ENCODE data around the gene ANKMY1. TPM values are rescaled to one million over a fixed set of nuclear protein-coding genes. Genes with fewer than 3 reads are reported as not detected.

Gene ANKMY1
- total RNA-seq, 3 donors from 2014 or later (not counting 1 experiment from before 2014, with no cell fraction given), result 43.8 to 51.5 (median 46.6) TPM

DNA sequence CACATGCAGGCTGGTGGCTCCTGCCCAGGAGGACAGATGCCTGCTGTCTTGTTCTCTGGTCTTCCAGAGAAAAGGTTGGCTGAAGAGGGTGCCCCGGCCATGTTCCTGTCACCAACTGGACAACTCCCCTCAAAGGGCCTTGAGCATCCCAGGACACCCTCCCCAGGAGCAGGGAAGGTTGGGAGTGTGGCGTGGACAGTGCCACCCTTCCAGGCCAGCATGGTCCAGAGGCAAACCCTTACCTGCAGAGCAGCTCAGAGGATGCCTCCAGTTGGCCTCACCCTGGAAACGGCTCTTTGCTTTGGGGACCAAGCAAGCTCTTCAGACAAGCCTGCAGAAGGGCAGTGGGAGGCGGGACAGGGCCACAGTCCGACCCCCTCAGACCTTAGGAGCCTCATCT is 127.2 kb downstream of the ANKMY1 start:
- Histone ChIP-seq H3K4me1 (ENCODE audit: control insufficient read depth, insufficient read depth, low read length) (peaks cover 5% of the 10 kb centered on the region), H3K4me3 (ENCODE audit: low read length) (no peak overlapping the region), H3K27me3 (ENCODE audit: control insufficient read depth, insufficient read depth, low read length) (peaks cover 3% of the 10 kb centered on the region), H3K27ac (ENCODE audit: low read length) (no peak overlapping the region), H3K36me3 (ENCODE audit: control insufficient read depth, insufficient read depth, low read length) (no peaks in the 10 kb centered on the region), H3K9me3 (ENCODE audit: control insufficient read depth, insufficient read depth, low read length) (no peaks in the 10 kb centered on the region)
- Mint-ChIP-seq H3K27me3 (ENCODE audit: low read depth in 2 of 2) (peaks cover 9 to 26% of the 10 kb centered on the region in 2 donors), H3K36me3 (no peaks in the 10 kb centered on the region), H3K9me3 (no peaks in the 10 kb centered on the region), H3K4me3 (no peak overlapping the region), H3K4me1 (peaks cover 0 to 4% of the 10 kb centered on the region in 2 donors), H3K27ac (no peak overlapping the region)
- DNase-seq, result peak in 1 of 2 donors; percentile 12
- TF ChIP-seq, protein P1, sequence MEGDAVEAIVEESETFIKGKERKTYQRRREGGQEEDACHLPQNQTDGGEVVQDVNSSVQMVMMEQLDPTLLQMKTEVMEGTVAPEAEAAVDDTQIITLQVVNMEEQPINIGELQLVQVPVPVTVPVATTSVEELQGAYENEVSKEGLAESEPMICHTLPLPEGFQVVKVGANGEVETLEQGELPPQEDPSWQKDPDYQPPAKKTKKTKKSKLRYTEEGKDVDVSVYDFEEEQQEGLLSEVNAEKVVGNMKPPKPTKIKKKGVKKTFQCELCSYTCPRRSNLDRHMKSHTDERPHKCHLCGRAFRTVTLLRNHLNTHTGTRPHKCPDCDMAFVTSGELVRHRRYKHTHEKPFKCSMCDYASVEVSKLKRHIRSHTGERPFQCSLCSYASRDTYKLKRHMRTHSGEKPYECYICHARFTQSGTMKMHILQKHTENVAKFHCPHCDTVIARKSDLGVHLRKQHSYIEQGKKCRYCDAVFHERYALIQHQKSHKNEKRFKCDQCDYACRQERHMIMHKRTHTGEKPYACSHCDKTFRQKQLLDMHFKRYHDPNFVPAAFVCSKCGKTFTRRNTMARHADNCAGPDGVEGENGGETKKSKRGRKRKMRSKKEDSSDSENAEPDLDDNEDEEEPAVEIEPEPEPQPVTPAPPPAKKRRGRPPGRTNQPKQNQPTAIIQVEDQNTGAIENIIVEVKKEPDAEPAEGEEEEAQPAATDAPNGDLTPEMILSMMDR (IDR thresholded peaks at IDR 0.05), result no peak
- intact Hi-C loops (cut with micrococcal nuclease), result no loop called here
- 80% methylated on average over 4 of the region's 5 CpGs for WGBS (ENCODE audit: insufficient coverage)
- ATAC-seq, result no peak

DNA sequence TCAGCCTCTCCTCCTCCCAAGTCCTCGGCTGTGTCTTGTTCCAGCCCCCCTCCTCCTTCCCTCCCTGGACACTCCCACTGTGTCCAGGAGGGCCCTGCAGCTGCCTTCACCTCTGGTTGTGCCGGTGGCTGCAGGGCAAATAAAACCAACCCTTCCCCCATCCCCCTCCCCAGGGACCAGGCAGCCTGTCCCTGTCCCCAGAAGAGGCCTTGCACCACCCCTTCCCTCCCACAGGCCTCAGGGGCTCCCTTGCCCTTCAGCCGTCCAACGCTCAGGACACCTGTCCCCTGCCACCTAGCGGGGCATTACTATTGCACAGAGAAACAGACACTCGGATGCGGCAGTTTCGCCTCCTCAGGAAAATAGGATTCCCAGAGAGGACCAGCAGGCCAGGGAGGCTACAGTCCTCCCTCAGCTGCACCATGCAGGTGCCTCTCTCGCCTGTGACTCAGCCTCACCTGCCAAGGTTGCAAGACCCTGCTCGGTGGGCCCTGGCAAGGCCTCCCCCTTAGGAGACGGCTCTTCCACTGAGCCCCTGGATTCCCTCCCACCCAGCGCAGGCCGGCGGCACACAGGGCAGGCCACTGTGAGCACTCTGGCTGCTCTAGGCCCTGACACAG is 127.8 kb downstream of the ANKMY1 start:
- no peaks in the 10 kb centered on the region for H3K9me3 ChIP-seq (ENCODE audit: control insufficient read depth, insufficient read depth, low read length)
- no peaks in the 10 kb centered on the region for H3K9me3 Mint-ChIP-seq
- H3K4me1 Mint-ChIP-seq, result peaks cover 0 to 4% of the 10 kb centered on the region in 2 donors

More for the DNA sequence above, 127.8 kb downstream of the ANKMY1 start:
- Histone ChIP-seq H3K4me3 (ENCODE audit: low read length) (no peak overlapping the region), H3K36me3 (ENCODE audit: control insufficient read depth, insufficient read depth, low read length) (no peaks in the 10 kb centered on the region), H3K27ac (ENCODE audit: low read length) (no peak overlapping the region), H3K27me3 (ENCODE audit: control insufficient read depth, insufficient read depth, low read length) (peaks cover 3% of the 10 kb centered on the region), H3K4me1 (ENCODE audit: control insufficient read depth, insufficient read depth, low read length) (peaks cover 5% of the 10 kb centered on the region)
- intact Hi-C loops (cut with micrococcal nuclease), result no loop called here
- Mint-ChIP-seq H3K27ac (no peak overlapping the region), H3K4me3 (no peak overlapping the region), H3K27me3 (ENCODE audit: low read depth in 2 of 2) (peaks cover 9 to 26% of the 10 kb centered on the region in 2 donors), H3K36me3 (no peaks in the 10 kb centered on the region)
- DNase-seq (no peak), ATAC-seq (no peak)
- 86% methylated on average over 14 of the region's 14 CpGs for WGBS (ENCODE audit: insufficient coverage)
- TF ChIP-seq, protein P1 (IDR thresholded peaks at IDR 0.05), result no peak

Other genes starting within 250 kb of the ANKMY1 start
- gene GPC1, start 122.3 kb downstream of the ANKMY1 start, total RNA-seq, result 1 to 10 TPM in 1 of 3 donors, under 1 TPM in 2; 0.79 to 1.4 (median 0.94) TPM
- gene DUSP28, start 2.4 kb upstream of the ANKMY1 start, total RNA-seq, result 10 to 100 TPM; 13.5 to 25.2 (median 18.5) TPM
- 100 to 1,000 TPM; 145 to 167 (median 164) TPM for gene RNPEPL1, start 10.5 kb upstream of the ANKMY1 start, total RNA-seq
- gene CAPN10, start 28.7 kb upstream of the ANKMY1 start, total RNA-seq, result 10 to 100 TPM; 69.3 to 95.1 (median 91.0) TPM
- gene GPR35, start 67.5 kb upstream of the ANKMY1 start, total RNA-seq, result 10 to 100 TPM; 10.6 to 19.7 (median 15.7) TPM
- not detected for gene AQP12B, start 124.9 kb upstream of the ANKMY1 start, total RNA-seq
- not detected for gene AQP12A, start 133.9 kb upstream of the ANKMY1 start, total RNA-seq

All from natural killer cell (primary cell).